HG03575 (cell line): ENCODE measurements around the gene C12orf75.
"Not testable (repeated sequence)": the region's sequence is repeated elsewhere in the genome, so short reads cannot be mapped to it uniquely, and the experiment has no call there.

Experiments
- ATAC-seq: cut with Tn5 transposase; IDR thresholded peaks from one replicate; pipeline ENCODE4 v1.9.1; 2021; ENCODE audit not compliant: unreplicated experiment, insufficient number of reproducible peaks, low FRiP score; ENCODE audit errors: extremely low read depth

The C12orf75 gene

GRCh38 chr12:105330931-105331804, 677 bp downstream of the C12orf75 start:
- ATAC-seq: no peak

GRCh38 chr12:105331805-105332251, 1.3 kb downstream of the C12orf75 start:
- no peak for ATAC-seq

GRCh38 chr12:105332286-105332685, 1.8 kb downstream of the C12orf75 start:
- ATAC-seq: not testable (repeated sequence)

DNA sequence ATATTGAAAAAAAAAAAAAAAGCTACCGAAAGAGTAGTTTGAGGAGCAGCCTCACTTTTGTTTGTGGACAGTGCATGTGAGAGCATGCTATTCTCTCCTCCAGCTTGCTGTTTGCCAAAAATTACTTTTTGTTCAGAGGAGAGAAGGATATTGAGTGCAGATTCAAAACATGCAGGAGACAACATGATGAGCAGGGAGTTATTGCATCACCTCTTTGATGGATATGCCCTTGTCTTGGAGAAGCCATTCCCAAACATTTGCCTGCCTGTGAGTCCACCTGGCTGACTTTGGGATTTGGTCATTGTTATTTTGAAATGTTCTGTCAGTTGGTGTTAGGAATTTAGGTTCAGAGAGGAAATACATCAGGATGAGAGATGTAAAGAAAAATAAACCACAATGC, 2.4 kb downstream of the C12orf75 start:
- ATAC-seq: no peak

DNA sequence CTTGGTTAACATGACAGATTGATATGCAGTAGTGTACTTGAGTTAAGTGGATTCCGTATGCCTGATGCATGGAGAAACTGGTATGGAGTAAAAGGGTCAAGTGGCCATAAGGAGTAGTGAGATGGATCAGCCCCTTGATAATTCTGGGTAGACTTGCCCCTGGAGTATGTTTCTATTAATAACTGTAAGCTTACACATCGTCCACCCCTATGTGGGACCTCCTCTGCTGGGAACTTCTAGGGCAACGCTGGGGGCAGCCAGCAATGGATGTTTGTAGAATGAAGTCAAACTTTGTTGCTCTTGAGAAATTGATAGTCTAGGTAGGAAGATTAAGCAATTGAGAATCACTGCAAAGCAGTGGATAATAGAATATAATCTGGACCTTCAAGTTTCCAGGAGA, 3.5 kb downstream of the C12orf75 start:
- no peak for ATAC-seq

DNA sequence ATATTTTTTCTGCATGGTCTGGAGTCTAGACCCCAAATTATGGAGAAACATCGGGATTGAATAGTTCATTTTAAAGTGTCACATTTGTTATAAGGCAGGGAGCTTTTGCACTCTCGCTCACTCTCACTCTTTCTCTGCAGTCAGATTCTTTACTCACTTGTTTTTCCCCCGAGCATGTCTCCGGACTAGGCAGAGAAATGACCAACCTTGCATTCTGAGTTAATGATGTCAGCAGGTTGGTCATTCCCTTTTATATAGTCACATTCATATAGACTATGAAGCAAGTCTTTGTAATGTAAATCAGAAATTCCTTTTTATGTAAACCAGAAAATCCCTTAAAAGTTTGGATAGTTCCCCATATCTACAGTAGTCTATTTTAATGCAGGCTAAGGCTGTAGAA, 4.1 kb downstream of the C12orf75 start:
- ATAC-seq: no peak

- ATAC-seq: no peak
These were observed 5.4 kb downstream of the C12orf75 start for GRCh38 chr12:105335856-105336255.

DNA sequence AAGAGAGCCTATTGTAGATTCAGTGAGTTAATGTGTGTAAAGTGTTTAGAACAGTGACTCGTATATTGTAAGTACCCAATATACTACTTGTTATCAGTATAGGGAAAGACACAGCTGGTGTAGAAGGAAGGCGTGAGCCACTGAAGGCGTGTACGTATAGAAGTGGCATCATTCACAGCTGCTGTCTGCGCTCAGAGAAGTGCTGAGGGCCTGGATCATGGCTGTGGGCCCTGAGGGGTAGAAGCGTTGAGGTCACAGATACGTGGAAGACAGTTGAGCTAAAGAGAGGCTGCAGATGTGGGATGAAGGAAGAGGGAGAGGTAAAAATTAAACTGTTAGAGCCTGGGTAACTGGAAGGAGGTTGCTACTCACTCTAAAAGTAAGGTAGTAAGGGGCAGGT, 5.9 kb downstream of the C12orf75 start:
- no peak for ATAC-seq

DNA sequence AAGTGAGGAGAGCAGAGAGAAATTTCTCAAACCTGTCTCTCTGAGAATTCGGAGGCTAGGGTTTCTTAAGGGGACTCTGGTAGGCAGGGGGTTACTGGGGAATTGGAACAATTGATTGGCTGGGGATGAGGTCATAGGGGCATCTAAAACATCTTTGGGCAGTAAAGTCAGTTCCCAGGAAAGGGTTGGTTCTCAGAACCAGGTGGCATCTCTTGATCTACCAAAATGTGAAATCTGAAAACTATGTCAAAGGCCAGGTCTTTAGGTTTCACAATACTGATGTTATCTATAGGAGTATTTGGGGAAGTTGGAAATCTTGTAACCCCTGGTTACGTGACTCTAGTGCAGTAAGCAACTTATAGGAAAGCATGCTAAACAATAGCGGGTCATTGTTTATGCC, 6.9 kb downstream of the C12orf75 start:
- ATAC-seq: no peak

GRCh38 chr12:105338966-105339365, 8.5 kb downstream of the C12orf75 start:
- no peak for ATAC-seq

- ATAC-seq: no peak
These were observed 10.5 kb downstream of the C12orf75 start for GRCh38 chr12:105341010-105341409.

- not testable (repeated sequence) for ATAC-seq
These were observed 11.1 kb downstream of the C12orf75 start for GRCh38 chr12:105341620-105342019.

DNA sequence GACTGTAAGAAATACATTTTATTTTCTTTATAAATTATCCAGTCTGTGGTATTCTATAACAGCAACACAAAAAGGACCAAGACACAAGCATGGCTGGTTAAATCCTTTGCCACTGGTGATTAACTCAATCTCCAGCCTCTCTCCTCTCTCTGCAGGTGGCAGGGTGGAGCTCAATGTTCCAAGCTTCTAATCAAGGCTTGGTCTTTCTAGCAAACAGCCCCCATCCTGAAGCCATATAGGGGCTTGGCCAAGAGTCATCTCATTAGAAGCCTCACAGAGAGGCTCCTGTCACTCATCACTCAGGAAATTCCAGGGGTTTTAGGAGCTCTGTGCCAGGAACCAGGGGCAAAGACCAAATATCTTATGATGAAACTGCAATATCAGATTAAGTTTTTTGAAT, 12.0 kb downstream of the C12orf75 start:
- no peak for ATAC-seq

GRCh38 chr12:105343836-105344235, 13.3 kb downstream of the C12orf75 start:
- no peak for ATAC-seq

DNA sequence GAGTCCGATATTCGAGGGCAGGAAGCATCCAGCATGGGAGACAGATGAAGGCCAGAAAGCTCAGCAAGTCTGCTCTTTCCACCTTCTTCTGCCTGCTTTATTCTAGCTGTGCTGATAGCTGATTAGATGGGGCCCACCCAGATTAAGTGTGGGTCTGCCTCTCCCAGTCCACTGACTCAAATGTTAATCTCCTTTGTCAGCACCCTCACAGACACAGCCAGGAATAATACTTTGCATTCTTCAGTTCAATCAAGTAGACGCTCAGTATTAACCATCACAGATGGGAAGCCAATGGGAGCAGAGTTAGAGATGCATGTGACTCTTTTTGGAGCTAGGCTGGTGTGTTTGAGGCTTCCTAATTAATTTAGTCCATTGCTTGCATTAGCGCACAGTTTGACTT, 17.0 kb downstream of the C12orf75 start:
- ATAC-seq: no peak

DNA sequence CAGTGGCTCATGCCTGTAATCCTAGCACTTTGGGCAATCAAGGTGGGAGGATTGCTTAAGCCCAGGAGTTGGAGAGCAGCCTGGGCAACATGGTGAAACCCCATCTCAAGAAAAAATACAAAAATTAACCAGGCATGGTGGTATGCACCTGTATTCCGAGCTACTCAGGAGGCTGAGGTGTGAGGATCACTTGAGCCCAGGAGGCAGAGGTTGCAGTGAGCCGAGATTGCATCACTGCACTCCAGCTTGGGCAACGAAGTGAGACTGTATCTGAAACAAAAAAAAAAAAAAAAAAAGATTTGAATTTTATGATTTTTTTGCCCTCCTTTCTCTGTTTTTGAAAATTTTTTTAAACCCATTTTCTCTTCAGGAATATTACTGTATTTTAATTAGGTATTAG, 17.7 kb downstream of the C12orf75 start:
- no peak for ATAC-seq

- ATAC-seq: no peak
These were observed 18.1 kb downstream of the C12orf75 start for GRCh38 chr12:105348561-105348960.

DNA sequence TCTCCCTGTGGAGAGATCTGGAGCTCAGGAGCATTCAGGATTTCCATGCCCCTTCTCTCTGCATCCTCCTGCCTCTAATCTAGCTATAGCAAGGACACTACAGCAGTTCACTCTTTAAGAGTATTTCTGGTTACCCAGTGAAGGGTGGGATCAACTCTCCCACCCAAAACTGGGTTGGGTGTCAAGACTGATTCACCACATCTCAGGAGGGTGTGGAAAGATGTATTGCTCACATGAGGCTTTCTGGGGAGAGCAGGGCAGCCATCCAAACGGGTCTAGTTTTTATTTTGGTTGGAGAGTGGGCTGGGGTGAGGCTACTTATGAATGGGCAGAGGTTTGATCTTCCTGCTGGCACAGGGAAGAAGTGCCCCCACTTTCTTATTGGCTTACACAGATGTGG, 18.6 kb downstream of the C12orf75 start:
- ATAC-seq: no peak

DNA sequence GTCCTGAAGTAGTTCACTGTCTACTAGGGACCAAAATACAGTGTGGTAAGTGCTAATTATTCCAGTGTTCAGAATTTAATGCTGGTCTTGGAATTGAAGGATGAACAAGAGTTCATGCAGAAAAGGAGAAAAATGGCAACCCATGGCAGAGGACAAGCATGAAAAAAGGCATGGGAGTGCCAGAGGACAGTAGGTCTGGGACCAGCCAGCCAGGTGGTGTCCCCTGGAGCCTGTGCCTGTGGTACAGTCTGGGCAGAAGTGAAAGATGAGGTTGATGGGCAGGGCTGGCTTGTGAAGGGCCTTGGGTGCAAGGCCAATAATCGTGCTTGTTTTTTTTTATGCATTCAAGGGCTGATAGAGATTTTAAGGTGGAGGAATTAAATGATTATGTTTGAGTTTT, 21.0 kb downstream of the C12orf75 start:
- no peak for ATAC-seq

DNA sequence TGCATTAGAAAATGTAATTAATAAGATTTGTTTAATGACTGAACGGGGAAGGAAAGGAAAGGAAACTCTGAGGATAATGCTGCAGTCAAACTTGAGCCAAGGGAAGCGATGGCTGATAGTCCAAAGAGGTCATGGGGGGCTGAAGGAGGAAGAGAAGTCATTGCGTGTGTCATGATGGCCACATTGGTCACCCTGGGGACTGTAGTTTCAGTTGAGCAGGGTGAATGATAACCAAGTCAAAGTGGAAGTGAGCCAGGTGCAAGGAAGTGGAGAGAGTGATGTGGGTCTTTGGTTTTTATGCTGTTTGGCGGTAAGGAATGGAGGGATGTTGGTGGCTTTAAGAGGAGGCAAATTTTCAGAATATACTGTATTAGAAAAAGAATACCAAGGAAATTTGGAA, 21.6 kb downstream of the C12orf75 start:
- peak; percentile 44 for ATAC-seq
